Stimulated activated CD4-positive, alpha-beta T cell treated with anti-CD3 and anti-CD28 coated beads, Interleukin-2, amount 100 ng/mL, for 48 hours (primary cell): Measurements from ENCODE around the gene MSN.
"Not testable (repeated sequence)": the region's sequence is repeated elsewhere in the genome, so short reads cannot be mapped to it uniquely, and the experiment has no call there.

Experiments used
- DNase-seq, 2 donors: peaks; one replicate each; pipeline ENCODE4 v3.0.0-alpha.2; 2020

The MSN gene

GRCh38 chrX:65720381-65720964, 53.0 kb downstream of the MSN start:
- DNase-seq: no peak

- DNase-seq: no peak
Measured at GRCh38 chrX:65723706-65724105, 56.3 kb downstream of the MSN start.

GRCh38 chrX:65726715-65727114, 59.3 kb downstream of the MSN start:
- no peak for DNase-seq

- no peak for DNase-seq
Measured at GRCh38 chrX:65731684-65732289, 64.3 kb downstream of the MSN start.

GRCh38 chrX:65740909-65741308, 73.5 kb downstream of the MSN start:
- no peak for DNase-seq

GRCh38 chrX:65741823-65742222, 74.4 kb downstream of the MSN start:
- no peak for DNase-seq

GRCh38 chrX:65744965-65745364, 77.5 kb downstream of the MSN start:
- no peak for DNase-seq

GRCh38 chrX:65745427-65745826, 78.0 kb downstream of the MSN start:
- DNase-seq: no peak

- DNase-seq: no peak
Measured at GRCh38 chrX:65745992-65746391, 78.5 kb downstream of the MSN start.

GRCh38 chrX:65750674-65751469, 83.4 kb downstream of the MSN start:
- peak in 1 of 2 donors; percentile 9 for DNase-seq

GRCh38 chrX:65751519-65751918, 84.1 kb downstream of the MSN start:
- DNase-seq: no peak

- DNase-seq: no peak
Measured at GRCh38 chrX:65752294-65752693, 84.8 kb downstream of the MSN start.

GRCh38 chrX:65755786-65756185, 88.3 kb downstream of the MSN start:
- no peak for DNase-seq

GRCh38 chrX:65757943-65758342, 90.5 kb downstream of the MSN start:
- no peak for DNase-seq

- no peak for DNase-seq
Measured at GRCh38 chrX:65758505-65758904, 91.1 kb downstream of the MSN start.

- not testable (repeated sequence) for DNase-seq
Measured at GRCh38 chrX:65759525-65759924, 92.1 kb downstream of the MSN start.

- no peak for DNase-seq
Measured at GRCh38 chrX:65769564-65770292, 102.3 kb downstream of the MSN start.

- no peak for DNase-seq
Measured at GRCh38 chrX:65772842-65773241, 105.4 kb downstream of the MSN start.

- DNase-seq: no peak
Measured at GRCh38 chrX:65781845-65782244, 114.4 kb downstream of the MSN start.

GRCh38 chrX:65783746-65784145, 116.3 kb downstream of the MSN start:
- DNase-seq: no peak
